Measurements from ENCODE around the gene LMX1A.

LMX1A gene

DNA sequence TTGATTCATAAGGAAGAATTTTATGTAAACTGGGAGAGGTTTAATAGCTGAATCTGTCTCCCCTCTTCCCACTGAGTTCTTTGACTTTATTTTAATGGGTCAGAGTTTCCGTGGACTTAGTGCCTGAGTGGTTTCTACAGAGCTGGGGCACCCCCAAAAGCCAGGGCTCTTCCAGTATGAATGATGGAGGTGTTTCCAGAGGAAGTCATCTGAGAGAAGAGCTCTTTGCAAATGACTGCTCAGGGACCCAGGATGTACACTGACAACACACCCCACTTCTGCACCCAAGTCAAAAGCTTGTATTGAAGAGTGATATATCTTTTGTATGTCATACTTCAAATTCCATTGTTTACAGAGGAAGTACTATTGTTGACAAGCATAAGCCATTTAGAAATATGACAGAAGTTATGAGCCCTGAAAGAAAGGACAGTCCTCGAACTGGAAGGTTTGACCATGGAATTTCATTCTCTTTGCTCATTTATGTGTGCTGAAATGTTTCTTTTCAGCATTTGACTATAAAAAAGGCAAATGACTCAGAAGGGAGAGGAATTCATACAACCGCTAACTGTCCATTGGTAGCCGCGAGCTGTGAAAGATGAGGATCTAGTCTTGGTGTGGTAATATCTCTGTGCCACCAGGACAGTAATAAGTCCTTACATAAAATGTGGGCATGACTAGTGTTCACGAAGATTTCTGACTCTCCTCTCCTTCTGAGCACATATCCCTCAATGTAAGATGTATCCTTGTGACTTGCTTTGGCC lies 25.4 kb upstream of the LMX1A start:
- TF ChIP-seq, protein P1, sequence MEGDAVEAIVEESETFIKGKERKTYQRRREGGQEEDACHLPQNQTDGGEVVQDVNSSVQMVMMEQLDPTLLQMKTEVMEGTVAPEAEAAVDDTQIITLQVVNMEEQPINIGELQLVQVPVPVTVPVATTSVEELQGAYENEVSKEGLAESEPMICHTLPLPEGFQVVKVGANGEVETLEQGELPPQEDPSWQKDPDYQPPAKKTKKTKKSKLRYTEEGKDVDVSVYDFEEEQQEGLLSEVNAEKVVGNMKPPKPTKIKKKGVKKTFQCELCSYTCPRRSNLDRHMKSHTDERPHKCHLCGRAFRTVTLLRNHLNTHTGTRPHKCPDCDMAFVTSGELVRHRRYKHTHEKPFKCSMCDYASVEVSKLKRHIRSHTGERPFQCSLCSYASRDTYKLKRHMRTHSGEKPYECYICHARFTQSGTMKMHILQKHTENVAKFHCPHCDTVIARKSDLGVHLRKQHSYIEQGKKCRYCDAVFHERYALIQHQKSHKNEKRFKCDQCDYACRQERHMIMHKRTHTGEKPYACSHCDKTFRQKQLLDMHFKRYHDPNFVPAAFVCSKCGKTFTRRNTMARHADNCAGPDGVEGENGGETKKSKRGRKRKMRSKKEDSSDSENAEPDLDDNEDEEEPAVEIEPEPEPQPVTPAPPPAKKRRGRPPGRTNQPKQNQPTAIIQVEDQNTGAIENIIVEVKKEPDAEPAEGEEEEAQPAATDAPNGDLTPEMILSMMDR (IDR thresholded peaks at IDR 0.05; ENCODE audit: insufficient read depth, low read depth, low read length, missing control alignments) = no peak
- DNase-seq (ENCODE audit: low read depth) = no peak
- H3K4me3 ChIP-seq (ENCODE audit: low read length) = no peak overlapping the region

DNA sequence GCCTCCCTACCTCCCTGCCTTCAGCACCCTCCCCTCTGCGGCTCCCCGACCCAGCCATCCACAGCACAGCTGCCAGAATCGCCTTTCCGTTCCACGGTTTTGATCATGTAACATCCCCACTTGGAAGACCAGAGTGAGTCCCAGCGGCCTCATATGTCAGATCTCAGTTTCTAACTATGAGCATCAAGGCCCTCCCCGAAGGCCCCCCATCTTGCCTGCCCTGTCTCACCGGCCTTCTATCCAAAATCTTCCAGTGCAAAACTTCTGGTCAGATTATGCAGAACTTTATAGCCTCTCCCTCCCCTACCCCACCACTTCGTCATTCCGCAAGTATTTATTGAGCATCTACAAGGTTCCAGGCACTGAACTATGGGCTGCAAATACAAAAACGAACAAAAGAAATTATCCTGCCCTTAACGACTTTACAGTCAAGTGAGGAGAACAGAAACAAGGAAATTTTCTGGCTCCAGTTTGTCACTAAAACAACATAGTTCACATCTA lies 20.3 kb upstream of the LMX1A start:
- no peak overlapping the region for H3K4me3 ChIP-seq (ENCODE audit: low read length)
- DNase-seq (ENCODE audit: low read depth) = no peak
- TF ChIP-seq, protein P1 (IDR thresholded peaks at IDR 0.05; ENCODE audit: insufficient read depth, low read depth, low read length, missing control alignments) = no peak

DNA sequence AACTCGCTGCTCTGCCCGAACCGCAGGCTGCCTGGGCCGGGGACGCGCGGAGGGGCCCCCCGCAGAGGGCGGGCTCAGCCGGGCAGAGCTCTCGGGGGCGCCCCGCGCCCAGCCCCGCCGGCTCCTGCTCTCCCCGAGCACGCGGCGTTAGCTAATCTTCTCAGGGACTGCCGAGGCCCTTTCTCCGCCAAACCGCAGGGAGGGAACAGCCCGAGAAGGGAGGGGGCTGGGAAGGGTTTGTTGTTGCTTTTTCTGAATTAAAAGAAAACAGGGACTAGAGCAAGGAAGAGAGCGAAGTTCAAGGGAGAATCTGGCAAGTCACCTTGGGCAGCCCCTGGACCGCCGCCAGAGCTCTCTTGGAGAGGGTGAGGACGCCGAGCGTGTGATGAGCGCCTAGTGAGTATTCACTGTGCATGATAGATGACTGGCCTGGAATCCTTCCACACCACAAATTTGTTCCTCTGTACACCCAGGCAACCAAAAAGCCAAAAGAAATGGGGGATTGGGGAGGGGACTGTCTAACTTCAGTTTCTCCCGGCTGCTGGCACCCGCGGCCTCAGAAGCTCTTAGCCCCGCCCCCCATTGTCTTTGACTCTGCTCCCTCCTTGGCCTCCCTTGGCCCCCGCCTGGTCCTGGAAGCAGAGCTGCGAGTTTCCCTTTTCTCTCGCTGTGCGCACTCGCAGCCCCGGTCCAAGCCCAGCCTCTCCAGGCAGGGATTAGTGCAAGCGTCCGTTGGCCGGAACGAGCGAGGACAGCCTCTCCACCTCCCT lies 19.7 kb upstream of the LMX1A start:
- TF ChIP-seq, protein P1 (IDR thresholded peaks at IDR 0.05; ENCODE audit: insufficient read depth, low read depth, low read length, missing control alignments) = no peak
- H3K4me3 ChIP-seq (ENCODE audit: low read length) = no peak overlapping the region
- peak; percentile 64 for DNase-seq (ENCODE audit: low read depth)

DNA sequence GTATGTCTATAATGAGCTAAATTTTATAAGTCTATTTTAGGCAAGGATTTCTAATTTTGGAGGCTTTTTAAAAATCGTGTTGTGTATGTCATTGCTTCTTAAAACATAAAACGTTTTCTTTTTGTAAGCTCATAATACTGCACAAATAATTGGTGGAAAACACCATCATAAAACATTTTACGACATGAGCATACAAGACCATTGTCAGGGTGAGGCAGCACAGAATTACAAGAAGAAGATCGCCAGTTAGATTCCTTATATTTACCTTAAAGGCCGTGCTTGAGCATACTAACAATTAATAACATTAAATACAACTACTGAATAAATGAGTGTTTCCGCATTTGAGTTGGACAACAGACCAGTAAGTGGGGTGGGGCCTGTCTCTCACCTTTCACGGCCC lies 19.1 kb upstream of the LMX1A start:
- TF ChIP-seq, protein P1 (IDR thresholded peaks at IDR 0.05; ENCODE audit: insufficient read depth, low read depth, low read length, missing control alignments) = no peak
- DNase-seq (ENCODE audit: low read depth) = no peak
- H3K4me3 ChIP-seq (ENCODE audit: low read length) = no peak overlapping the region

DNA sequence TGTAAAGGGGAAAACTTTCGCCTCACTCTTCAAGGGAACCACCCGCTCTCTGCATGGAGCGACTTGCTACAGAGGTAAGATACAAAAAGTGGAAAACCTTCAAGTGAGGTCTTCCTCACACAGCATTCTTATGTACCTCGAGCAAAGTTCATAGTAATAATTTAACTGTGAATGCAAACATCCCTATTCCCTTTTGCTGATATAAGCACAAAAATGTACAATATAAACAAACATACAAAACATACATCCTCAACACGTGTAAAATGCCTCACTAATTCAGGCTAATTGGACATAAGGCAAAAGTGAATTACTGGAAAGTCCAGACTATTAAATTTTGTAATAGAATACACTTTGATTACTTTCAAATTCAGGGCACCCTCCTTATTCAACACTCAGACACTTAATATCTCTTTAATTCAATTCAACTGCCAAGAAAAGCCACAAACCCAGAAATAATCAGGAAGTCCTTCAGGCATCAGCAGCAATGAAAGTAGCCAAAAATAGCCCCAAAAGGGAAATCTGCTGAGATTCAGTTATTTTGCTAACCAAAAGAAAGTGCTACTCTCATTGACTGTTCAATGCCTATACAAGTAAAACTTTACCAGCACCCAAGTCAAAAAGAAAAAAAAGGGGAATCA lies 15.2 kb upstream of the LMX1A start:
- TF ChIP-seq, protein P1 (IDR thresholded peaks at IDR 0.05; ENCODE audit: insufficient read depth, low read depth, low read length, missing control alignments) = no peak
- no peak for DNase-seq (ENCODE audit: low read depth)
- H3K4me3 ChIP-seq (ENCODE audit: low read length) = no peak overlapping the region

DNA sequence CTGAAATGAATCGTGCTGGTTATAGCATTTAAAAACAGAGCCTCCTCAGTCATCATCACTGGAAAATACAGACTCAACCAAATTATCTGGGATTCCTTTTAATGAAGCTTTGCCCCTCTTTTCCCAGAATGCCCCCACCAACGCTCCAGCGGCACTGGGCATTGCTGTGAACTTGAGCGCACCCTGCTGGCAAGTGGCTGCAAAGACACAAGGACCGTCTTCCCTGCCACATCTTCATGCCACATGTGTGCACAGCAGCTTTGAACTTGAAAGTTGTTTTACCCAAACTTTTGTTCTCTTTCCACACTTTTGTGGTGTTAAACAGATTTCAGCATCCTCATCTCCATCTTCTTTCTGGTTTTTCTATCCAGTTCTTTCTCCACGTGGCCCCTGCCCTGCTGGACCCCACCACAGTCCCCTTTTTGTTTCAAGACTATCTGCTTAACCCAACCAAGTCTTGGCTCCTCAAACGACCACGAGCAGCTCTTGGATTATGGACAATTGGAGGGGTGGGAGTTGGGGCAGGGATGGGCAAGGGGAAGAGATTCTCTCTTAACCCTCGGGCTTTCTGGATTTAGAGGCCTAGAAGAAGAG lies 12.8 kb upstream of the LMX1A start:
- TF ChIP-seq, protein P1 (IDR thresholded peaks at IDR 0.05; ENCODE audit: insufficient read depth, low read depth, low read length, missing control alignments) = peak; percentile 96
- H3K4me3 ChIP-seq (ENCODE audit: low read length) = no peak overlapping the region
- DNase-seq (ENCODE audit: low read depth) = peak; percentile 51
